HS-5 (cell line): Measurements from ENCODE around the gene GSKIP.
A peak's percentile ranks its signal among the peaks of the same experiment; 100 is the strongest.

Experiments used
- DNase-seq: peaks from one replicate; pipeline ENCODE4 v3.0.0-alpha.2; 2012; ENCODE audit warnings: low read depth

GSKIP gene

GRCh38 chr14:96418075-96418474 lies 54.7 kb downstream of the GSKIP start:
- DNase-seq, result no peak

- no peak for DNase-seq
Observed at GRCh38 chr14:96421236-96421635, 57.9 kb downstream of the GSKIP start.

- DNase-seq, result no peak
Observed at GRCh38 chr14:96422992-96423391, 59.7 kb downstream of the GSKIP start.

- DNase-seq, result no peak
Observed at GRCh38 chr14:96423446-96424108, 60.3 kb downstream of the GSKIP start.

- DNase-seq, result peak; percentile 48
Observed at GRCh38 chr14:96424109-96424989, 61.0 kb downstream of the GSKIP start.

GRCh38 chr14:96434040-96434439 lies 70.7 kb downstream of the GSKIP start:
- no peak for DNase-seq
